Adipose tissue (tissue), 3 donors: Measurements from ENCODE around the gene MKKS. TPM values are rescaled to one million over a fixed set of nuclear protein-coding genes. Genes with fewer than 3 reads are reported as not detected.
A peak's percentile ranks its signal among the peaks of the same experiment; 100 is the strongest.

Source experiments
- H3K27ac ChIP-seq: one replicate; pipeline ENCODE4 v1.5.1; 2013; ENCODE audit warnings: low read depth, low read length
- WGBS, 3 donors: extraction: QIAGEN DNeasy Blood & Tissue Kit; methylation state at CpG; one replicate each; pipeline ENCODE4 v1.1.7; 2013; 5-methylcytosine and 5-hydroxymethylcytosine counted together
- polyA plus RNA-seq, 3 donors: library from polyadenylated mRNA; stranded (reverse); fragments of 200-250 nt; gene quantifications; one replicate each; pipeline ENCODE4 v1.2.3, GENCODE V29; 2013
- donor health status: healthy with polysubstance abuse.
- donor health status: Bipolar disorder and iron deficiency.
- donor health status: healthy.

Gene MKKS
- polyA plus RNA-seq, 3 donors: 7.4 to 12.8 (median 10.3) TPM

- 59 to 91% (median 89%) methylated on average over 2 of the region's 2 CpGs for WGBS, 3 donors
Measured at GRCh38 chr20:10461495-10461894, 27.5 kb upstream of the MKKS start.

GRCh38 chr20:10454151-10454750, 20.2 kb upstream of the MKKS start:
- no peak overlapping the region for H3K27ac ChIP-seq

More at GRCh38 chr20:10461495-10461894, 27.5 kb upstream of the MKKS start:
- H3K27ac ChIP-seq: no peak overlapping the region

- WGBS, 3 donors: 49 to 64% (median 50%) methylated on average over 5 of the region's 5 CpGs
- H3K27ac ChIP-seq: no peak overlapping the region
Measured at GRCh38 chr20:10453241-10453640, 19.2 kb upstream of the MKKS start.

- WGBS, 3 donors: 79 to 98% (median 94%) methylated on average over 2 of the region's 2 CpGs
- no peak overlapping the region for H3K27ac ChIP-seq
Measured at GRCh38 chr20:10449270-10449669, 15.2 kb upstream of the MKKS start.

- H3K27ac ChIP-seq: no peak overlapping the region
- WGBS, 3 donors: 89 to 95% (median 94%) methylated on average over 6 of the region's 6 CpGs
Measured at GRCh38 chr20:10448270-10449156, 14.5 kb upstream of the MKKS start.

- no peak overlapping the region for H3K27ac ChIP-seq
- WGBS, 3 donors: 27 to 37% (median 28%) methylated on average over 3 of the region's 3 CpGs
Measured at GRCh38 chr20:10447028-10447427, 13.0 kb upstream of the MKKS start.

GRCh38 chr20:10445758-10446157, 11.7 kb upstream of the MKKS start:
- no peak overlapping the region for H3K27ac ChIP-seq
- WGBS, 3 donors: 87 to 91% (median 90%) methylated on average over 4 of the region's 4 CpGs

GRCh38 chr20:10443936-10444335, 9.9 kb upstream of the MKKS start:
- H3K27ac ChIP-seq: no peak overlapping the region
- 86 to 91% (median 90%) methylated on average over 2 of the region's 2 CpGs for WGBS, 3 donors

GRCh38 chr20:10438217-10438616, 4.2 kb upstream of the MKKS start:
- WGBS, 3 donors: 80 to 99% (median 85%) methylated on average over 4 of the region's 4 CpGs
- no peak overlapping the region for H3K27ac ChIP-seq

- WGBS, 3 donors: 93 to 97% (median 94%) methylated on average over 20 of the region's 20 CpGs
- H3K27ac ChIP-seq: no peak overlapping the region
Measured at GRCh38 chr20:10436053-10436699, 2.2 kb upstream of the MKKS start.

GRCh38 chr20:10434832-10435812, 1.1 kb upstream of the MKKS start, which contains the start of gene SLX4IP:
Gene SLX4IP (plus strand): TSS chr20:10435305. CDS start chr20:10458205, 22,900 bp downstream.
- WGBS, 3 donors: 1 to 2% (median 2%) methylated on average over 32 of the region's 32 CpGs
- H3K27ac ChIP-seq: peak within 1 kb of the TSS; percentile 51

GRCh38 chr20:10434467-10434831, 427 bp upstream of the MKKS start:
- 0% methylated on average over 17 of the region's 17 CpGs for WGBS, 3 donors
- peak overlapping the region; percentile 34 for H3K27ac ChIP-seq

GRCh38 chr20:10433014-10433622, 904 bp downstream of the MKKS start:
- no peak overlapping the region for H3K27ac ChIP-seq
- 44 to 52% (median 52%) methylated on average over 30 of the region's 30 CpGs for WGBS, 3 donors

- 72 to 88% (median 73%) methylated on average over 1 of the region's 1 CpG for WGBS, 3 donors
- H3K27ac ChIP-seq: no peak overlapping the region
Measured at GRCh38 chr20:10432079-10432478, 1.9 kb downstream of the MKKS start.

- 84 to 91% (median 84%) methylated on average over 5 of the region's 5 CpGs for WGBS, 3 donors
- no peak overlapping the region for H3K27ac ChIP-seq
Measured at GRCh38 chr20:10430704-10431103, 3.3 kb downstream of the MKKS start.

GRCh38 chr20:10430000-10430466, 4.0 kb downstream of the MKKS start:
- no peak overlapping the region for H3K27ac ChIP-seq

- no peak overlapping the region for H3K27ac ChIP-seq
- WGBS, 3 donors: 81 to 85% (median 84%) methylated on average over 5 of the region's 5 CpGs
Measured at GRCh38 chr20:10429443-10429981, 4.5 kb downstream of the MKKS start.

GRCh38 chr20:10428008-10428407, 6.0 kb downstream of the MKKS start:
- no peak overlapping the region for H3K27ac ChIP-seq
